Astrocyte (in vitro differentiated cells and primary cell): ENCODE data around the gene CCNF.

Experiments used
- EZH2 ChIP-seq: IDR thresholded peaks from 2 replicates; pipeline ENCODE4 v1.6.1; 2012; ENCODE audit warnings: mild to moderate bottlenecking, low read length, inconsistent platforms; ENCODE audit not compliant: insufficient read depth
- TF ChIP-seq, protein P1 (sequence below): IDR thresholded peaks from 2 replicates; pipeline ENCODE4 v1.5.1; 2011; ENCODE audit warnings: low read depth, mild to moderate bottlenecking, inconsistent platforms, low read length, moderate library complexity; ENCODE audit not compliant: insufficient read depth

DNA sequence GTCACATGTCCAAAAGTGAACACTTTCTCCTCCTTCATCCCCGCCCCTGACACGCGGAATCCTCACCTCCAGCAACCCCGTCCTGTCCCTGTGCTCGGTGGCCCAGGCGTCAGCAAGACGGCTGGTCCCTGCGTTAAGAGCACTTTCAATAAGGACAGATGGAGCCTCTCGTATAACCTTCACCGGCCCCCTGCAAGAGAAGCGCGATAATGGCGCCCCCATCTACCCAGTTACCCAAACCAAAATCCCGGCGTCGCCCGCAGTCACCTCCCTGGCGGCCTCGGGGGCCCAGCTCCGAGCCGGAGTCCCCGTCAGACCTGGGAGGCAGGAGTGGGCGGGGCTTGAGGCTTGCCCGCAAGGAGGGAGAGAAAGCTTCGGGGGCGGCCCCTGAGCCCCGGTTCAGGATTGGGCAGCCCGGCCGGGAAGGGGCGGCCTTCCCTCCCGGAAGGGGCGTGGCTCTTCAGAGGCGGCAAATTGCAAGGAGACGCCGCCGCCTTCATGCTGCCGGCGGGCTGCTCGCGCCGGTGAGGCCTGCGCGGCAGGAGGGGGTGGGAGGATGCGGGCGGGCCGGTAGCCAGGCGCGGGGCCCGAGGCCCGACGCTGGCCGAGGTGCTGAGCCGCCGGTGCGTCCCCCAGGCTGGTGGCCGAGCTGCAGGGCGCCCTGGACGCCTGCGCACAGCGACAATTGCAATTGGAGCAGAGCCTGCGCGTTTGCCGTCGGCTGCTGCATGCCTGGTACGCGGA is 30.6 kb downstream of the CCNF start, which contains the start of gene TEDC2:
- TF ChIP-seq, protein P1, sequence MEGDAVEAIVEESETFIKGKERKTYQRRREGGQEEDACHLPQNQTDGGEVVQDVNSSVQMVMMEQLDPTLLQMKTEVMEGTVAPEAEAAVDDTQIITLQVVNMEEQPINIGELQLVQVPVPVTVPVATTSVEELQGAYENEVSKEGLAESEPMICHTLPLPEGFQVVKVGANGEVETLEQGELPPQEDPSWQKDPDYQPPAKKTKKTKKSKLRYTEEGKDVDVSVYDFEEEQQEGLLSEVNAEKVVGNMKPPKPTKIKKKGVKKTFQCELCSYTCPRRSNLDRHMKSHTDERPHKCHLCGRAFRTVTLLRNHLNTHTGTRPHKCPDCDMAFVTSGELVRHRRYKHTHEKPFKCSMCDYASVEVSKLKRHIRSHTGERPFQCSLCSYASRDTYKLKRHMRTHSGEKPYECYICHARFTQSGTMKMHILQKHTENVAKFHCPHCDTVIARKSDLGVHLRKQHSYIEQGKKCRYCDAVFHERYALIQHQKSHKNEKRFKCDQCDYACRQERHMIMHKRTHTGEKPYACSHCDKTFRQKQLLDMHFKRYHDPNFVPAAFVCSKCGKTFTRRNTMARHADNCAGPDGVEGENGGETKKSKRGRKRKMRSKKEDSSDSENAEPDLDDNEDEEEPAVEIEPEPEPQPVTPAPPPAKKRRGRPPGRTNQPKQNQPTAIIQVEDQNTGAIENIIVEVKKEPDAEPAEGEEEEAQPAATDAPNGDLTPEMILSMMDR: no peak
- TF ChIP-seq EZH2: no peak
